Suppressor macrophage treated with lipopolysaccharide for 1 hour (primary cell): Measurements from ENCODE around the gene SPRR2E.
"Not testable (repeated sequence)": the region's sequence is repeated elsewhere in the genome, so short reads cannot be mapped to it uniquely, and the experiment has no call there.

Experiments
- DNase-seq, 3 donors: peaks; one replicate each; pipeline ENCODE4 v3.0.0-alpha.2; 2020 to 2022

Gene SPRR2E

GRCh38 chr1:153058826-153059784 is 35.2 kb downstream of the SPRR2E start:
- no peak for DNase-seq

GRCh38 chr1:153058154-153058553 is 36.2 kb downstream of the SPRR2E start:
- no peak for DNase-seq

GRCh38 chr1:153057375-153057774 is 37.0 kb downstream of the SPRR2E start, which contains the start of gene SPRR2A:
TSS of gene SPRR2A (minus strand) at chr1:153057512. CDS start at chr1:153056735, 777 bp downstream.
- DNase-seq: peak in 1 of 3 donors; percentile 5

GRCh38 chr1:153056111-153056510 is 38.2 kb downstream of the SPRR2E start:
- not testable (repeated sequence) for DNase-seq

- DNase-seq: no peak
These were observed 45.1 kb downstream of the SPRR2E start for GRCh38 chr1:153049211-153049610.
